Endothelial cell of umbilical vein (primary cell): ENCODE data around the gene ADRA2C. TPM values are rescaled to one million over a fixed set of nuclear protein-coding genes. Genes with fewer than 3 reads are reported as not detected.
A peak's percentile ranks its signal among the peaks of the same experiment; 100 is the strongest.

ENCODE experiments used
- BruUV-seq: library from RNA; stranded (reverse); fragments of 400-500 nt; replicated peaks from 2 replicates; lab custom pipeline; 2021; lab: Mats Ljungman, UMichigan
- CTCF ChIA-PET: fragments of 300-600, 350-600 bp; sonication (Branson Sonifier 250); formaldehyde crosslinking; loops from one replicate; lab custom pipeline; 2021; ENCODE audit warnings: antibody characterized with exemption, inconsistent platforms; lab: Charles Lee
- POLR2A ChIA-PET: fragments of 300-600, 350-600 bp; sonication (Branson Sonifier 250); formaldehyde crosslinking; loops from one replicate; lab custom pipeline; 2021; ENCODE audit warnings: antibody characterized with exemption, inconsistent platforms; lab: Charles Lee
- DNase-seq: peaks from one replicate; pipeline ENCODE4 v3.0.0-alpha.2; 2011; ENCODE audit warnings: low read depth, low spot score
- FAIRE-seq: peaks from 2 replicates; lab custom pipeline; 2011; peaks lifted over from hg19 to GRCh38; lab: Jason Lieb, UNC
- H2AFZ ChIP-seq: 2 replicates; pipeline ENCODE4 v1.6.0; 2012; ENCODE audit warnings: low read depth, low read length, control low read depth, inconsistent platforms
- H3K27ac ChIP-seq: 2 replicates; pipeline ENCODE4 v1.5.1; 2011; ENCODE audit warnings: low read depth, mild to moderate bottlenecking, control low read depth, low read length, moderate library complexity; ENCODE audit not compliant: insufficient read depth
- H3K27me3 ChIP-seq, 2 experiments: 2 replicates each; pipeline versions ENCODE4 v1.6.0 to v1.6.1; 2011; ENCODE audit warnings: low read length in 2 of 2, mixed read lengths in 1 of 2; ENCODE audit not compliant: control insufficient read depth in 2 of 2, insufficient read depth in 2 of 2
- H3K36me3 ChIP-seq, 2 experiments: 2 replicates in 1 of 2; 3 replicates in 1 of 2; pipeline ENCODE4 v1.5.1; 2011; ENCODE audit warnings: low read length in 2 of 2, mild to moderate bottlenecking in 1 of 2, moderate library complexity in 1 of 2; ENCODE audit not compliant: control insufficient read depth in 2 of 2, insufficient read depth in 2 of 2; ENCODE audit errors: extremely low read depth in 1 of 2
- H3K4me1 ChIP-seq: 3 replicates; pipeline ENCODE4 v1.5.1; 2011; ENCODE audit warnings: mild to moderate bottlenecking, low read length; ENCODE audit not compliant: control insufficient read depth, insufficient read depth; ENCODE audit errors: extremely low read depth
- H3K4me2 ChIP-seq: 2 replicates; pipeline ENCODE4 v1.6.1; 2011; ENCODE audit warnings: low read length, control low read depth, mixed read lengths; ENCODE audit not compliant: insufficient read depth
- H3K4me3 ChIP-seq, 3 experiments: fragments of 200-600 bp in 1 of 3; sonication (generic), shearing (Covaris generic) in 1 of 3; replicated peaks in 1 of 3; 2 replicates each; pipeline ENCODE4 v1.5.1; 2011 to 2016; ENCODE audit warnings: control low read depth in 3 of 3, low read length in 3 of 3, mild to moderate bottlenecking in 2 of 3, inconsistent platforms in 1 of 3, low read depth in 1 of 3, moderate library complexity in 1 of 3; ENCODE audit not compliant: insufficient read depth in 1 of 3
- H3K79me2 ChIP-seq: 2 replicates; pipeline ENCODE4 v1.6.0; 2012; ENCODE audit warnings: low read length, inconsistent platforms; ENCODE audit not compliant: control insufficient read depth, insufficient read depth
- H3K9ac ChIP-seq: replicated peaks from 2 replicates; pipeline ENCODE3; 2011; ENCODE audit warnings: low read length, control low read depth; ENCODE audit not compliant: insufficient read depth; ENCODE audit errors: extremely low read depth
- H3K9me1 ChIP-seq: replicated peaks from 3 replicates; pipeline ENCODE4 v1.6.0; 2011; ENCODE audit warnings: mild to moderate bottlenecking, low read length; ENCODE audit not compliant: control insufficient read depth, insufficient read depth; ENCODE audit errors: extremely low read depth
- H3K9me3 ChIP-seq: replicated peaks from 2 replicates; pipeline ENCODE4 v1.5.1; 2012; ENCODE audit warnings: low read length, inconsistent platforms; ENCODE audit not compliant: control insufficient read depth, insufficient read depth
- H4K20me1 ChIP-seq: replicated peaks from 2 replicates; pipeline ENCODE3; 2011; ENCODE audit warnings: mild to moderate bottlenecking, low read length; ENCODE audit not compliant: control insufficient read depth, insufficient read depth; ENCODE audit errors: extremely low read depth
- CTCF ChIP-seq, 2 donors: IDR thresholded peaks; 1 replicate in 1 of 2; 2 replicates in 1 of 2; pipeline ENCODE4 v1.5.1; 2011; ENCODE audit warnings: low read length in 2 of 2, mild to moderate bottlenecking in 2 of 2, moderate library complexity in 2 of 2, control low read depth in 1 of 2, inconsistent platforms in 1 of 2, low read depth in 1 of 2; ENCODE audit not compliant: insufficient read depth in 1 of 2; ENCODE audit errors: extremely low read depth in 1 of 2
- EZH2 ChIP-seq: IDR thresholded peaks from 2 replicates; pipeline ENCODE4 v1.6.1; 2012; ENCODE audit warnings: borderline replicate concordance, low read depth, mild to moderate bottlenecking, moderate library complexity, low read length, inconsistent platforms; ENCODE audit not compliant: severe bottlenecking
- JUN ChIP-seq: IDR thresholded peaks from 2 replicates; pipeline ENCODE4 v1.6.1; 2011; ENCODE audit warnings: borderline replicate concordance, low read depth; ENCODE audit not compliant: insufficient read length, insufficient read depth
- MAX ChIP-seq: IDR thresholded peaks from 2 replicates; pipeline ENCODE4 v1.6.1; 2011; ENCODE audit not compliant: insufficient read depth, insufficient read length
- dilution Hi-C: fragments of 300-500 bp; cut with MboI; formaldehyde crosslinking; loops from one replicate; pipeline ENCODE4 v1.15.0; 2019; ENCODE audit warnings: low sequenced_read_pairs; ENCODE audit not compliant: extremely low pct_ligation_motif_present
- intact Hi-C: fragments of 100-400 bp; cut with micrococcal nuclease; formaldehyde crosslinking; loops from one replicate; pipeline ENCODE4 v1.10.0; 2022
- polyA plus RNA-seq, 4 experiments: library from polyadenylated mRNA; depleted of rRNA in 3 of 4; stranded (reverse) in 3 of 4; unstranded in 1 of 4; fragments of >200 nt; gene quantifications; 2 replicates each; pipeline versions ENCODE4 v1.2.1 to v1.2.3, GENCODE V29; 2011 to 2012; ENCODE audit warnings: missing spikeins in 1 of 4
- total RNA-seq: library from RNA; stranded (reverse); gene quantifications from 2 replicates; pipeline ENCODE4 v1.2.3, GENCODE V29; 2021

ADRA2C gene
- total and polyA plus RNA-seq, 2 donors (not counting 3 experiments of a cell fraction or from before 2014, with no cell fraction given), result 0.03 to 0.40 TPM

GRCh38 chr4:3765271-3766035, 732 bp upstream of the ADRA2C start:
- no peak overlapping the region for H2AFZ ChIP-seq
- intact Hi-C loops, result loop anchor here (5.0 kb wide), 1 partner anchor 117 kb away; no protein-coding TSS in a partner anchor
- CTCF ChIA-PET, result interaction anchor here (1.5 to 2.5 kb wide), 3 partner anchors 18 to 177 kb away, joined by 4 to 23 read pairs (median 6); no protein-coding TSS in a partner anchor

More at GRCh38 chr4:3765271-3766035, 732 bp upstream of the ADRA2C start:
- DNase-seq (no peak), FAIRE-seq (no peak)
- BruUV-seq, result no TSS peak
- dilution Hi-C loops, result no loop called here
- Histone ChIP-seq H3K4me1 (no peaks in the 10 kb centered on the region), H3K4me3 (peak overlapping the region in 1 of 3 experiments; percentile 6), H3K27ac (no peak overlapping the region), H3K9ac (no peak overlapping the region), H3K36me3 (no peaks in the 10 kb centered on the region), H3K9me3 (no peaks in the 10 kb centered on the region), H3K9me1 (no peaks in the 10 kb centered on the region), H3K79me2 (no peaks in the 10 kb centered on the region), H3K4me2 (no peak overlapping the region), H4K20me1 (no peaks in the 10 kb centered on the region), H3K27me3 (peaks cover 16 to 20% of the 10 kb centered on the region in 2 experiments)
- TF ChIP-seq MAX (no peak), JUN (no peak), EZH2 (no peak), CTCF (IDR thresholded peaks at IDR 0.05; ENCODE audit: extremely low read depth in 1 of 2, insufficient read depth in 1 of 2, low read depth in 1 of 2, low read length in 2 of 2) (peak; percentile 17 to 23)
- POLR2A ChIA-PET, result no interaction called here
